Activated naive CD4-positive, alpha-beta T cell treated with anti-CD3 and anti-CD28 coated beads, Interleukin-2, amount 50 U/mL, for 24 hours (primary cell): ENCODE measurements around the gene PSMD6.

Experiments
- H3K27ac Mint-ChIP-seq: one replicate; pipeline ENCODE4 v1.8.0; 2021; ENCODE audit warnings: mild to moderate bottlenecking, mixed read lengths
- H3K27me3 Mint-ChIP-seq: one replicate; pipeline ENCODE4 v1.8.0; 2021; ENCODE audit warnings: mixed read lengths
- H3K36me3 Mint-ChIP-seq: one replicate; pipeline ENCODE4 v1.8.0; 2021; ENCODE audit warnings: mixed read lengths
- H3K4me1 Mint-ChIP-seq: one replicate; pipeline ENCODE4 v1.8.0; 2021; ENCODE audit warnings: mixed read lengths
- H3K4me3 Mint-ChIP-seq: one replicate; pipeline ENCODE4 v1.8.0; 2021; ENCODE audit warnings: mild to moderate bottlenecking, mixed read lengths
- H3K9me3 Mint-ChIP-seq: one replicate; pipeline ENCODE4 v1.8.0; 2021; ENCODE audit warnings: mixed read lengths

The PSMD6 gene

GRCh38 chr3:63967675-63968611, 55.4 kb downstream of the PSMD6 start:
- H3K36me3 Mint-ChIP-seq: no peaks in the 10 kb centered on the region
- no peaks in the 10 kb centered on the region for H3K9me3 Mint-ChIP-seq
- peaks cover 87% of the 10 kb centered on the region for H3K4me1 Mint-ChIP-seq
- H3K27me3 Mint-ChIP-seq: no peaks in the 10 kb centered on the region
- peak overlapping the region; percentile 93 for H3K4me3 Mint-ChIP-seq
- H3K27ac Mint-ChIP-seq: peak overlapping the region; percentile 95

DNA sequence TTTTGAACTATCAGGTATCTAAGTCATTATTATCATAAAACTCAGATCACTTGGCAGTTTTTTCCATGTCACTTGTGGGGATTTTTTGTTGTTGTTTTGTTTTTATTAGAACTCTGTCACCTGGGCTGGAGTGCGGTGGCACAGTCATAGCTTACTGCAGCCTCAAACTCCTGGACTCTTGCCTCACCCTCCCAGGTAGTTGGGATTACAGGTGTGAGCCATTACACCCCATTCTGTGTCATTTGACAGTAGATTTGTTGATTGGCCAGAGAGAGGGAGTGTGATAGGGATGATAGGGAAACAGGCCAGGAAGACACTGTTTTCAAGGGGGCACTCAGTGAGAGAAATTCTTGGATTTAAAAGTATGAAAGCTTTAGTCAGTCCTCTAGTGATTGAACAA, 56.4 kb downstream of the PSMD6 start:
- Mint-ChIP-seq H3K4me1 (peaks cover 82% of the 10 kb centered on the region), H3K36me3 (no peaks in the 10 kb centered on the region), H3K27me3 (no peaks in the 10 kb centered on the region), H3K27ac (peak overlapping the region; percentile 91), H3K4me3 (peak overlapping the region; percentile 56), H3K9me3 (no peaks in the 10 kb centered on the region)

GRCh38 chr3:63966007-63966406, 57.3 kb downstream of the PSMD6 start:
- Mint-ChIP-seq H3K36me3 (no peaks in the 10 kb centered on the region), H3K27me3 (no peaks in the 10 kb centered on the region), H3K9me3 (no peaks in the 10 kb centered on the region), H3K27ac (peak overlapping the region; percentile 91), H3K4me1 (peaks cover 75% of the 10 kb centered on the region), H3K4me3 (no peak overlapping the region)

DNA sequence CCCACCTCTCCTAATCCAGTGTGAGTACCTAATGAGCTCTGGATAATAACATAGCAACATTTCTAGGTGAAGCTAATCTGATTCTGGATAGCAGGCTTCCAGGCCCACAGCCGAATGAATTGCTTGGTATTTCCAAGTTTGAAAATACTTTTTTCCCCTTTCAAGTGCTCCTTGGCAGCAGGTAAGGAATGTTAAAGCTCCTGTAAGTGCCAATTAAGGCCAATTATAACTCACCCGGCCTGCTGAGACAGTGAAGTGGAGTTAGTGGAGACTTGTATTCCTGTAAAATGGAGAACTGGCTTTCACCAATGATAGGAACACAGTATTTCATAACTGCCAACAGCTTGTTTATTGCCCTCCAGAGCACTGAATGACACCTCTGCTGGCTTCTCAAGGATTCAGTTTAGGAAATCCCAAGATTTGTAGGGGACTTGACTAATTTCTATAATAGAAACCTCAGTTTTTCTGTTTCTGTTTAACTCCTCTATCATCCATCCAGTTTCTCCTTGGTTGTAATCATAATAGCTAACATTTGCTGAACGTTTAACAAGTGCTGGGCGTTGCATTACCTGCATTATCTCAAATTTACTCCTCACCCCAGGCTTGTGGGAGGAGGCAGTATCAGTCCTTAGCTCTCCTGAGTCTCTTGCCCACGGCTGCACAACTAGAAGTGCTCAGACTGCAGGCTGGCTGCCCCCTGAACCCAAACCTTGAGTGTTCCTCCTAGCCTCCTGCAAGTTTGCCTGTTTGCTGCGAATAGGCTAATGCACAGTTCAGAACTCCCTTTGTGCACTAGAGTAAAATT, 58.4 kb downstream of the PSMD6 start:
- H3K27ac Mint-ChIP-seq: peak overlapping the region; percentile 68
- H3K9me3 Mint-ChIP-seq: no peaks in the 10 kb centered on the region
- H3K4me3 Mint-ChIP-seq: no peak overlapping the region
- H3K27me3 Mint-ChIP-seq: no peaks in the 10 kb centered on the region
- H3K36me3 Mint-ChIP-seq: no peaks in the 10 kb centered on the region
- H3K4me1 Mint-ChIP-seq: peaks cover 72% of the 10 kb centered on the region

DNA sequence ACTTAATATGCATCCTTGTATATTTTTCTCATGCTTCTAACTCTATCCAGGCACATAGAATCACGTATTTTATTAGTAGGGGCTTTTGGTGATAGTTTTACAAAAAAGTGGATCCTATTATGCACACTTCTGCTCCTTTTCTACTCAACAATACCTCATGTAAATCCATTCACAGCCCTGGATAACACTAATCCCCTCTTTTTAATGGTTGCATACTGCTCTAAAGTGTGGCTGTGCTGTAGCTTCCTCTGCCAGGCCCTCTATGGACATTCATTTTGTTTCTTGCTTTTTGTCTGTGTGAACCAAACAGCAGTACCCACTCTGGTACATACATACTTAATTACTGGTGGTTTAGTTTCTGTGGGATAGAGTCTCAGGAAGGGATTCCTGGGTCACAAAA, 59.8 kb downstream of the PSMD6 start:
- Mint-ChIP-seq H3K9me3 (no peaks in the 10 kb centered on the region), H3K4me1 (peaks cover 69% of the 10 kb centered on the region), H3K27me3 (no peaks in the 10 kb centered on the region), H3K4me3 (no peak overlapping the region), H3K27ac (peak overlapping the region; percentile 48), H3K36me3 (no peaks in the 10 kb centered on the region)

DNA sequence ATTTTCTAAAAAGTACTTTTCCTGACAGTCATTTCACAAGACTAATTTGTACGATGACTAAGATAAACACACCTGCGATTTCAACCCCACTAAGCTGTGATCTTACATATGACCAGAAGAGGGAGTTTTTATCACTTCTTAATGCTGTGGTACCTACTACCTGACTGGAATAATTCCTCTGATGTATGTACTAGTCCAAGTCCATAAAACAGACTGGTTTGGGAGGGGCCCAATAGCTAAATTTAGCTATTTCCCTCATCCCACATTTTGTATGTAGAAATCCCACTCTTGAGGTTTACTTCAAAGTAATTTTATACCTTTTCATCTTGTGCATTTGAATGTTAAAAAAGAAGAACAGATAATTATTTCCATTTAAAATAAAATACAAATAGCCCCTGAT, 61.4 kb downstream of the PSMD6 start:
- no peaks in the 10 kb centered on the region for H3K9me3 Mint-ChIP-seq
- H3K4me3 Mint-ChIP-seq: no peak overlapping the region
- no peak overlapping the region for H3K27ac Mint-ChIP-seq
- peaks cover 66% of the 10 kb centered on the region for H3K4me1 Mint-ChIP-seq
- no peaks in the 10 kb centered on the region for H3K27me3 Mint-ChIP-seq
- H3K36me3 Mint-ChIP-seq: no peaks in the 10 kb centered on the region
